K562 (cell line): ENCODE results near the gene KCND2. TPM values are rescaled to one million over a fixed set of nuclear protein-coding genes. Genes with fewer than 3 reads are reported as not detected.

Experiments
- ATAC-seq: fragments of 200-7000 bp; cut with Tn5 transposase; 3 replicates; pipeline ENCODE4 v1.9.1; 2020; ENCODE audit warnings: moderate library complexity
- BruUV-seq: library from RNA; stranded (reverse); fragments of 400-500 nt; replicated peaks from 2 replicates; lab custom pipeline; 2021; lab: Mats Ljungman, UMichigan
- CTCF ChIA-PET: fragments of 300-600 bp; formaldehyde crosslinking; extraction: SDS; loops from one replicate; lab custom pipeline; 2021; ENCODE audit warnings: low intra/inter-chr PET ratio; lab: Yijun Ruan, JAX
- POLR2A ChIA-PET: fragments of 300-600, 350-650 bp; sonication (Branson Sonifier 250); formaldehyde crosslinking; extraction: SDS; loops from one replicate; lab custom pipeline; 2021; ENCODE audit warnings: antibody characterized with exemption, inconsistent platforms; lab: Yijun Ruan, JAX
- DNase-seq, 4 experiments: peaks; one replicate each; pipeline versions ENCODE4 v3.0.0 to v3.0.0-alpha.2; 2011 to 2018; ENCODE audit warnings: low spot score in 3 of 4, mixed read lengths in 3 of 4; ENCODE audit errors: extremely low read depth in 1 of 4
- FAIRE-seq: peaks from 2 replicates; lab custom pipeline; 2011; peaks lifted over from hg19 to GRCh38; lab: Jason Lieb, UNC
- H2AFZ ChIP-seq: 2 replicates; pipeline ENCODE4 v1.6.0; 2011; ENCODE audit warnings: low read depth, low read length, control low read depth, inconsistent platforms
- H3K27ac ChIP-seq: fragments of 200-600 bp; 3 replicates; pipeline ENCODE4 v1.8.0; 2011; ENCODE audit warnings: low read depth, mild to moderate bottlenecking, control low read depth, inconsistent platforms, low read length, moderate library complexity, mixed read lengths; ENCODE audit errors: extremely low read depth
- H3K27me3 ChIP-seq, 2 experiments: fragments of 300-600 bp in 1 of 2; 2 replicates in 1 of 2; 3 replicates in 1 of 2; pipeline versions ENCODE4 v1.6.0 to v1.8.0; 2011; ENCODE audit warnings: inconsistent platforms in 2 of 2, low read length in 2 of 2, mild to moderate bottlenecking in 1 of 2, mixed read lengths in 1 of 2, moderate library complexity in 1 of 2; ENCODE audit not compliant: control insufficient read depth in 2 of 2, insufficient read depth in 2 of 2
- H3K36me3 ChIP-seq: fragments of 300-600 bp; 3 replicates; pipeline ENCODE4 v1.8.0; 2011; ENCODE audit warnings: mild to moderate bottlenecking, low read length, inconsistent platforms; ENCODE audit not compliant: control insufficient read depth, insufficient read depth
- H3K4me1 ChIP-seq, 2 experiments: fragments of 200-600 bp in 1 of 2; replicated peaks in 1 of 2; 2 replicates in 1 of 2; 3 replicates in 1 of 2; pipeline versions ENCODE4 v1.5.1 to v1.8.0; 2011; ENCODE audit warnings: inconsistent platforms in 2 of 2, low read length in 2 of 2, mild to moderate bottlenecking in 1 of 2, mixed read lengths in 1 of 2, moderate library complexity in 1 of 2; ENCODE audit not compliant: control insufficient read depth in 2 of 2, insufficient read depth in 2 of 2
- H3K4me2 ChIP-seq: 2 replicates; pipeline ENCODE4 v1.6.1; 2011; ENCODE audit warnings: low read length, control low read depth, inconsistent platforms, mixed read lengths; ENCODE audit not compliant: insufficient read depth
- H3K4me3 ChIP-seq: fragments of 200-600 bp; sonication (generic), shearing (Covaris generic); 2 replicates; pipeline ENCODE4 v1.5.1; 2016; ENCODE audit warnings: control low read depth, inconsistent platforms
- H3K79me2 ChIP-seq: fragments of 200-600 bp; 3 replicates; pipeline ENCODE4 v1.8.0; 2011; ENCODE audit warnings: low read length, inconsistent platforms; ENCODE audit not compliant: control insufficient read depth, insufficient read depth
- H3K9ac ChIP-seq, 2 experiments: 2 replicates each; pipeline versions ENCODE4 v1.6.0 to v1.6.1; 2011; ENCODE audit warnings: low read depth in 2 of 2, low read length in 2 of 2, control low read depth in 1 of 2, inconsistent platforms in 1 of 2, mild to moderate bottlenecking in 1 of 2, mixed read lengths in 1 of 2; ENCODE audit not compliant: insufficient read depth in 1 of 2
- H3K9me1 ChIP-seq: one replicate; pipeline ENCODE4 v1.6.0; 2011; ENCODE audit warnings: inconsistent platforms, mild to moderate bottlenecking, low read length, moderate library complexity; ENCODE audit not compliant: control insufficient read depth, insufficient read depth
- H3K9me3 ChIP-seq: replicated peaks from 2 replicates; pipeline ENCODE4 v1.5.1; 2011; ENCODE audit warnings: low read depth, low read length, inconsistent platforms; ENCODE audit not compliant: control insufficient read depth, insufficient read depth
- H4K20me1 ChIP-seq: replicated peaks from 2 replicates; pipeline ENCODE4 v1.6.1; 2011; ENCODE audit warnings: low read length, inconsistent platforms, mixed read lengths; ENCODE audit not compliant: control insufficient read depth, insufficient read depth
- ARHGAP35 ChIP-seq: fragments of 450-650 bp; IDR thresholded peaks from 2 replicates; pipeline ENCODE4 v1.6.1; 2018; ENCODE audit not compliant: partially characterized antibody
- HLTF ChIP-seq: fragments of 450-650 bp; IDR thresholded peaks from 2 replicates; pipeline ENCODE4 v1.6.1; 2016
- HMG20A ChIP-seq: fragments of 450-650 bp; formaldehyde crosslinking; conservative IDR thresholded peaks from 2 replicates; pipeline ENCODE4 v1.4.0; 2020; ENCODE audit warnings: mild to moderate bottlenecking, mixed read lengths
- HOXB6 ChIP-seq: fragments of 250-450 bp; sonication (Bioruptor Pico); IDR thresholded peaks from 2 replicates; pipeline ENCODE4 v1.5.1; 2022; ENCODE audit warnings: mild to moderate bottlenecking, borderline replicate concordance
- IRF1 ChIP-seq: sonication (generic); formaldehyde crosslinking; IDR thresholded peaks from 2 replicates; pipeline ENCODE4 v1.8.0; 2022; ENCODE audit warnings: missing genetic modification reagents, mild to moderate bottlenecking, borderline replicate concordance
- NCOR1 ChIP-seq: fragments of 450-650 bp; IDR thresholded peaks from 2 replicates; pipeline ENCODE4 v1.6.1; 2016; ENCODE audit warnings: mild to moderate bottlenecking, moderate library complexity
- POU5F1 ChIP-seq: fragments of 150-350 bp; IDR thresholded peaks from 2 replicates; pipeline ENCODE4 v1.6.1; 2014; ENCODE audit warnings: borderline replicate concordance, low read length, low read depth, mild to moderate bottlenecking; ENCODE audit not compliant: partially characterized antibody
- SIN3B ChIP-seq: fragments of 450-650 bp; IDR thresholded peaks from 2 replicates; pipeline ENCODE4 v1.6.1; 2017; ENCODE audit warnings: low read depth, mild to moderate bottlenecking, moderate library complexity
- SP2 ChIP-seq: IDR thresholded peaks from 2 replicates; pipeline ENCODE4 v1.6.1; 2011; ENCODE audit warnings: mild to moderate bottlenecking, low read depth, low read length, moderate library complexity; ENCODE audit not compliant: poor library complexity, severe bottlenecking; ENCODE audit errors: extremely low read depth
- SRSF7 ChIP-seq: fragments of 200-400 bp; formaldehyde crosslinking; optimal IDR thresholded peaks from 2 replicates; pipeline ENCODE3; 2017; ENCODE audit warnings: mild to moderate bottlenecking, low read depth, low read length
- ZNF408 ChIP-seq: fragments of 250-450 bp; sonication (Bioruptor Pico); IDR thresholded peaks from 2 replicates; pipeline ENCODE4 v1.4.0; 2020; ENCODE audit warnings: low read depth, mild to moderate bottlenecking, moderate library complexity
- ZNF436 ChIP-seq: fragments of 250-450, 450-650 bp; sonication (Bioruptor Pico); formaldehyde crosslinking; IDR thresholded peaks from 2 replicates; pipeline ENCODE4 v1.7.0; 2020; ENCODE audit warnings: mild to moderate bottlenecking
- in situ Hi-C: fragments of 300-500 bp; cut with MboI; formaldehyde crosslinking; loops from 4 replicates; pipeline ENCODE4 v1.15.0; 2018; ENCODE audit warnings: inconsistent platforms, mixed read lengths
- intact Hi-C: fragments of 100-400 bp; cut with micrococcal nuclease; formaldehyde crosslinking; loops from 2 replicates; pipeline ENCODE4 v1.14.2; 2022
- polyA plus RNA-seq, 8 experiments: library from polyadenylated mRNA; depleted of rRNA in 4 of 8; stranded (reverse) in 5 of 8; unstranded in 3 of 8; fragments of >200 nt; fragmentation: Nextera tagmentation in 2 of 8; fragmentation: Illumina TruSeq in 1 of 8; extraction: Ambion mirVana in 2 of 8; extraction: Trizol in 1 of 8; gene quantifications; 2 replicates each; pipeline versions ENCODE4 v1.2.1 to v1.2.3, GENCODE V29; 2011 to 2014; ENCODE audit warnings: inconsistent platforms in 1 of 8, missing spikeins in 1 of 8
- total RNA-seq, 7 experiments: library from RNA; depleted of rRNA in 6 of 7; stranded (reverse); fragments of >200 nt in 6 of 7; fragmentation: Illumina TruSeq in 2 of 7; extraction: Trizol in 2 of 7; gene quantifications; 2 replicates each; pipeline versions ENCODE4 v1.2.1 to v1.2.3, GENCODE V29; 2011 to 2021; ENCODE audit warnings: low replicate concordance in 1 of 7
- TF ChIP-seq, protein P1 (sequence below): fragments of 250-450 bp; sonication (Bioruptor Pico); IDR thresholded peaks from 2 replicates; pipeline ENCODE4 v1.5.0; 2021; ENCODE audit warnings: mild to moderate bottlenecking, borderline replicate concordance
- TF ChIP-seq, protein P2 (sequence below): fragments of 450-650 bp; formaldehyde crosslinking; IDR thresholded peaks from 2 replicates; pipeline ENCODE4 v1.4.0; 2022; ENCODE audit warnings: missing genetic modification characterization
- TF ChIP-seq, protein P3 (sequence below): sonication (generic); formaldehyde crosslinking; IDR thresholded peaks from 2 replicates; pipeline ENCODE4 v1.8.1; 2022; ENCODE audit warnings: missing genetic modification reagents

Gene KCND2
- total and polyA plus RNA-seq, 9 of the 15 experiments (the other 6 are each of a cell fraction or from before 2014, with no cell fraction given) = 0.03 to 0.12 TPM; not detected in 7

DNA sequence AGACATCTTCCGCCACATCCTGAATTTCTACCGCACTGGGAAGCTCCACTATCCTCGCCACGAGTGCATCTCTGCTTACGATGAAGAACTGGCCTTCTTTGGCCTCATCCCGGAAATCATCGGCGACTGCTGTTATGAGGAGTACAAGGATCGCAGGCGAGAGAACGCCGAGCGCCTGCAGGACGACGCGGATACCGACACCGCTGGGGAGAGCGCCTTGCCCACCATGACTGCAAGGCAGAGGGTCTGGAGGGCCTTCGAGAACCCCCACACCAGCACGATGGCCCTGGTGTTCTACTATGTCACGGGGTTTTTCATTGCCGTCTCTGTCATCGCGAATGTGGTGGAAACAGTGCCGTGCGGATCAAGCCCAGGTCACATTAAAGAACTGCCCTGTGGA lies 1.9 kb downstream of the KCND2 start (continued):
- TF ChIP-seq HMG20A = no peak
- no peak for TF ChIP-seq SRSF7
- no peak for TF ChIP-seq HOXB6 (CRISPR knock-in tag)

GRCh38 chr7:120276720-120277119 lies 3.7 kb downstream of the KCND2 start:
- H2AFZ ChIP-seq = no peak overlapping the region
- FAIRE-seq (no peak), ATAC-seq (no peak), DNase-seq (no peak)
- ChIA-PET CTCF (no interaction called here), POLR2A (no interaction called here)
- no peaks in the 10 kb centered on the region for H3K9me1 ChIP-seq
- peaks cover 8 to 13% of the 10 kb centered on the region in 2 experiments; a peak in 3 of 5 replicates for H3K27me3 ChIP-seq
- in situ Hi-C loops (no loop called here), intact Hi-C loops (loop anchor here (10.0 kb wide), 2 partner anchors 342 to 448 kb away; no protein-coding TSS in a partner anchor)
- H3K9me3 ChIP-seq = no peaks in the 10 kb centered on the region
- no peak overlapping the region for H3K27ac ChIP-seq
- H4K20me1 ChIP-seq = no peaks in the 10 kb centered on the region
- H3K36me3 ChIP-seq = no peaks in the 10 kb centered on the region
- no peak overlapping the region for H3K4me3 ChIP-seq
- no peaks in the 10 kb centered on the region for H3K79me2 ChIP-seq
- H3K9ac ChIP-seq = no peak overlapping the region
- H3K4me2 ChIP-seq = no peak overlapping the region
- BruUV-seq = no TSS peak
- peaks cover 0 to 12% of the 10 kb centered on the region in 2 experiments; a peak in 2 of 5 replicates for H3K4me1 ChIP-seq
- TF ChIP-seq ZNF436 (no peak), POU5F1 (no peak), IRF1 (CRISPR knock-in tag) (no peak), NCOR1 (no peak), SIN3B (no peak), HLTF (no peak), ARHGAP35 (no peak), SP2 (no peak), ZNF408 (CRISPR knock-in tag) (no peak)
- TF ChIP-seq, protein P1, sequence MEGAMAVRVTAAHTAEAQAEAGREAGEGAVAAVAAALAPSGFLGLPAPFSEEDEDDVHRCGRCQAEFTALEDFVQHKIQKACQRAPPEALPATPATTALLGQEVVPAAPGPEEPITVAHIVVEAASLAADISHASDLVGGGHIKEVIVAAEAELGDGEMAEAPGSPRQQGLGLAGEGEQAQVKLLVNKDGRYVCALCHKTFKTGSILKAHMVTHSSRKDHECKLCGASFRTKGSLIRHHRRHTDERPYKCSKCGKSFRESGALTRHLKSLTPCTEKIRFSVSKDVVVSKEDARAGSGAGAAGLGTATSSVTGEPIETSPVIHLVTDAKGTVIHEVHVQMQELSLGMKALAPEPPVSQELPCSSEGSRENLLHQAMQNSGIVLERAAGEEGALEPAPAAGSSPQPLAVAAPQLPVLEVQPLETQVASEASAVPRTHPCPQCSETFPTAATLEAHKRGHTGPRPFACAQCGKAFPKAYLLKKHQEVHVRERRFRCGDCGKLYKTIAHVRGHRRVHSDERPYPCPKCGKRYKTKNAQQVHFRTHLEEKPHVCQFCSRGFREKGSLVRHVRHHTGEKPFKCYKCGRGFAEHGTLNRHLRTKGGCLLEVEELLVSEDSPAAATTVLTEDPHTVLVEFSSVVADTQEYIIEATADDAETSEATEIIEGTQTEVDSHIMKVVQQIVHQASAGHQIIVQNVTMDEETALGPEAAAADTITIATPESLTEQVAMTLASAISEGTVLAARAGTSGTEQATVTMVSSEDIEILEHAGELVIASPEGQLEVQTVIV (CRISPR knock-in tag) = no peak
- TF ChIP-seq, protein P2, sequence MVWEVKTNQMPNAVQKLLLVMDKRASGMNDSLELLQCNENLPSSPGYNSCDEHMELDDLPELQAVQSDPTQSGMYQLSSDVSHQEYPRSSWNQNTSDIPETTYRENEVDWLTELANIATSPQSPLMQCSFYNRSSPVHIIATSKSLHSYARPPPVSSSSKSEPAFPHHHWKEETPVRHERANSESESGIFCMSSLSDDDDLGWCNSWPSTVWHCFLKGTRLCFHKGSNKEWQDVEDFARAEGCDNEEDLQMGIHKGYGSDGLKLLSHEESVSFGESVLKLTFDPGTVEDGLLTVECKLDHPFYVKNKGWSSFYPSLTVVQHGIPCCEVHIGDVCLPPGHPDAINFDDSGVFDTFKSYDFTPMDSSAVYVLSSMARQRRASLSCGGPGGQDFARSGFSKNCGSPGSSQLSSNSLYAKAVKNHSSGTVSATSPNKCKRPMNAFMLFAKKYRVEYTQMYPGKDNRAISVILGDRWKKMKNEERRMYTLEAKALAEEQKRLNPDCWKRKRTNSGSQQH (CRISPR knock-in tag) = no peak
- TF ChIP-seq, protein P3, sequence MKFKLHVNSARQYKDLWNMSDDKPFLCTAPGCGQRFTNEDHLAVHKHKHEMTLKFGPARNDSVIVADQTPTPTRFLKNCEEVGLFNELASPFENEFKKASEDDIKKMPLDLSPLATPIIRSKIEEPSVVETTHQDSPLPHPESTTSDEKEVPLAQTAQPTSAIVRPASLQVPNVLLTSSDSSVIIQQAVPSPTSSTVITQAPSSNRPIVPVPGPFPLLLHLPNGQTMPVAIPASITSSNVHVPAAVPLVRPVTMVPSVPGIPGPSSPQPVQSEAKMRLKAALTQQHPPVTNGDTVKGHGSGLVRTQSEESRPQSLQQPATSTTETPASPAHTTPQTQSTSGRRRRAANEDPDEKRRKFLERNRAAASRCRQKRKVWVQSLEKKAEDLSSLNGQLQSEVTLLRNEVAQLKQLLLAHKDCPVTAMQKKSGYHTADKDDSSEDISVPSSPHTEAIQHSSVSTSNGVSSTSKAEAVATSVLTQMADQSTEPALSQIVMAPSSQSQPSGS (CRISPR knock-in tag) = no peak
